Endothelial cell (in vitro differentiated cells): Measurements from ENCODE around the gene DCTN2. TPM values are rescaled to one million over a fixed set of nuclear protein-coding genes. Genes with fewer than 3 reads are reported as not detected.

Experiments
- DNase-seq: peaks from one replicate; pipeline ENCODE4 v3.0.0; 2021; ENCODE audit warnings: low spot score
- H3K27ac Mint-ChIP-seq: one replicate; pipeline ENCODE4 v1.8.0; 2021; ENCODE audit warnings: mixed read lengths, inconsistent platforms; ENCODE audit not compliant: unreplicated experiment
- H3K27me3 Mint-ChIP-seq: one replicate; pipeline ENCODE4 v1.8.0; 2021; ENCODE audit warnings: mild to moderate bottlenecking, moderate library complexity, mixed read lengths, inconsistent platforms; ENCODE audit not compliant: unreplicated experiment
- H3K36me3 Mint-ChIP-seq: one replicate; pipeline ENCODE4 v1.8.0; 2021; ENCODE audit warnings: mild to moderate bottlenecking, low read depth, mixed read lengths, inconsistent platforms; ENCODE audit not compliant: unreplicated experiment
- H3K4me1 Mint-ChIP-seq: one replicate; pipeline ENCODE4 v1.8.0; 2021; ENCODE audit warnings: mild to moderate bottlenecking, mixed read lengths, inconsistent platforms; ENCODE audit not compliant: unreplicated experiment
- H3K4me3 Mint-ChIP-seq: one replicate; pipeline ENCODE4 v1.8.0; 2021; ENCODE audit warnings: mild to moderate bottlenecking, mixed read lengths, inconsistent platforms; ENCODE audit not compliant: unreplicated experiment
- H3K9me3 Mint-ChIP-seq: one replicate; pipeline ENCODE4 v1.8.0; 2021; ENCODE audit warnings: mixed read lengths, inconsistent platforms; ENCODE audit not compliant: unreplicated experiment
- CTCF ChIP-seq: fragments of 200-600 bp; sonication (generic); IDR thresholded peaks from one replicate; pipeline ENCODE4 v1.5.0; 2021; ENCODE audit warnings: antibody characterized with exemption; ENCODE audit not compliant: unreplicated experiment
- total RNA-seq: library from RNA; stranded (reverse); fragmentation: NEBNext Ultra II Directional; extraction: Animal tissue kit (Norgen Biotek cat#: 25700); gene quantifications from one replicate; pipeline ENCODE4 v1.2.1, GENCODE V29; 2021; ENCODE audit not compliant: unreplicated experiment

The DCTN2 gene
- total RNA-seq, 1 donor from 2014 or later, result 195 TPM

- H3K27ac Mint-ChIP-seq, result peak overlapping the region; percentile 87
- H3K9me3 Mint-ChIP-seq, result no peaks in the 10 kb centered on the region
- peak overlapping the region; percentile 92 for H3K4me3 Mint-ChIP-seq
- TF ChIP-seq CTCF, result no peak
- peak; percentile 55 for DNase-seq
- peaks cover 35% of the 10 kb centered on the region for H3K36me3 Mint-ChIP-seq
- H3K27me3 Mint-ChIP-seq, result peaks cover 33% of the 10 kb centered on the region
- peaks cover 46% of the 10 kb centered on the region for H3K4me1 Mint-ChIP-seq
Observed at GRCh38 chr12:57521525-57522010, 25.4 kb downstream of the DCTN2 start.

- peaks cover 31% of the 10 kb centered on the region for H3K27me3 Mint-ChIP-seq
- peak; percentile 99 for DNase-seq
- peak within 1 kb of the TSS; percentile 92 for H3K27ac Mint-ChIP-seq
- TF ChIP-seq CTCF, result no peak
- peaks cover 46% of the 10 kb centered on the region for H3K36me3 Mint-ChIP-seq
- peaks cover 46% of the 10 kb centered on the region for H3K4me1 Mint-ChIP-seq
- H3K9me3 Mint-ChIP-seq, result no peaks in the 10 kb centered on the region
- peak within 1 kb of the TSS; percentile 94 for H3K4me3 Mint-ChIP-seq
Observed at GRCh38 chr12:57520053-57520818, 26.8 kb downstream of the DCTN2 start, which contains the start of gene DDIT3. Gene DDIT3, minus strand, starts transcription at chr12:57520514. Its CDS starts 3,108 bp downstream, at chr12:57517406.

DNA sequence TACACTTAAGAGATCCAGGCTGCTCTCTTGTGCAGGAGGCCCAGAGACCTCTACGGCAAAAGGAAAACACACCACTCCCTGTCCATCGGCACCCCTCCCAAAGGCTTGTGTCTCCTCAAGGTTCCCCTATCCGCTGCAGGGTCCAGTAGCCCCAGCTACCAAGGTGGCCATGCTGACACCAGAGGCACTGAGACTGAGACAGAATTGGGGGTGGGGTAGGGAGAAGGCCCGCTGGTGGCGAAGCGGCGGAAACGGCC, 27.3 kb downstream of the DCTN2 start:
- H3K36me3 Mint-ChIP-seq, result peaks cover 47% of the 10 kb centered on the region
- DNase-seq, result no peak
- peaks cover 45% of the 10 kb centered on the region for H3K4me1 Mint-ChIP-seq
- H3K4me3 Mint-ChIP-seq, result peak overlapping the region; percentile 94
- H3K27ac Mint-ChIP-seq, result peak overlapping the region; percentile 92
- TF ChIP-seq CTCF, result no peak
- H3K9me3 Mint-ChIP-seq, result no peaks in the 10 kb centered on the region
- H3K27me3 Mint-ChIP-seq, result peaks cover 31% of the 10 kb centered on the region

GRCh38 chr12:57518920-57519795, 27.8 kb downstream of the DCTN2 start:
- DNase-seq, result no peak
- Mint-ChIP-seq H3K36me3 (peaks cover 47% of the 10 kb centered on the region), H3K4me3 (peak overlapping the region; percentile 94), H3K27me3 (peaks cover 28% of the 10 kb centered on the region), H3K27ac (peak overlapping the region; percentile 92), H3K9me3 (no peaks in the 10 kb centered on the region), H3K4me1 (peaks cover 39% of the 10 kb centered on the region)
- TF ChIP-seq CTCF, result no peak
